ENCODE results near the gene NSMF. TPM values are rescaled to one million over a fixed set of nuclear protein-coding genes. Genes with fewer than 3 reads are reported as not detected.

Gene NSMF
- total RNA-seq, 2 donors from 2014 or later = 12.0 to 61.3 TPM

DNA sequence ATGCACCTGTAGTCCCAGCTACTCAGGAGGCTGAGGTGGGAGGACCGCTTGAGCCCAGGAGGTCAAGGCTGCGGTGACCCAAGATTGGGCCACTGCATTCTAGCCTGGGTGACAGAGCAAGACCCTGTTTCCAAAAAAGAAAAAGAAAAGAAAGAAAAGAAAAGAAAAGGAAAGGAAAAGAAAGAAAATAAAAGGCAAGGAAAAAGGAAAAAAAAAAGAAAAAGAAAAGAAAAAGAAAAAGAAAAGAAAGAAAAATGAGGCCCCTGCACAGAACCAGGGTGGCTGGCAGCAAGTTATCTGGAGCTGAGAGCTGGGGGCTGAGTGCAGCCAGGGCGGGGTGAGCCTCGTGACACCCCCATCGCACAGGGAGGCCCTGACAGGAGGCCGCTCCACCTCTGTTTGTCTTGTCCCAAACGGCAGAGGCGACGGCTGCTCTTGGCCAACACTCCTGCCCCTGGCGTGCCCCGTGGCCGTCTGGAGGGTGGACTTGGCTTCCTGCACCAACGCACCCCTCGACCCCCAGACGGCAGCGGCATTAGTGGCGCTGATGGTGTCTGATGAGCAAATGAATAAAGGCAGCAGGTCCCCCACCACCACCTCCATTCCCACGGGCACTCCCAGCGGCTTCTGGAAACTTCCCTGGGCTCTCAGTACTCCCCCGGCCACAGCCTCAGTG lies 52.9 kb downstream of the NSMF start:
- Mint-ChIP-seq H3K27ac (no peak overlapping the region), H3K36me3 (peaks cover 0 to 10% of the 10 kb centered on the region in 2 donors), H3K9me3 (peaks cover 0 to 4% of the 10 kb centered on the region in 2 donors)
- DNase-seq (ENCODE audit: low spot score in 2 of 2) (no peak), ATAC-seq (no peak)

DNA sequence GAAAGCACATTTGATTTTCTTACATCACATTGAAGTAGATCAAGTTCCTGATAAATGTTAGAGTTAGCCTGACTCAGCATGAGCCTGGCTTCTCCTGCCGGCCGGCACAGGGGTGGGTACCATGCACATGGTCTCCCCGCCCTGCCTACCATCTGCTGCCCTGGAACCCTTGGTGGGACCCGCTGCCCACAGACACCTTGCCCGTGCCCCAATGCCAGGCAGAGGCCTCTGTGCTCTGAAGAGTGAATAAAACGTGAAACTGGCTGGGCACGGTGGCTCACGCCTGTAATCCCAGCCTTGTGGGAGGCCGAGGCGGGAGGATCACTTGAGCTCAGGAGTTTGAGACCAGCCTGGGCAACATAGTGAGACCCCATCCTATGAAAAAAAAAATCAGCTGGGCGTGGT lies 53.5 kb downstream of the NSMF start:
- no peak overlapping the region for H3K27ac Mint-ChIP-seq
- no peak for DNase-seq (ENCODE audit: low spot score in 2 of 2)
- no peak for ATAC-seq
- H3K36me3 Mint-ChIP-seq = peaks cover 0 to 10% of the 10 kb centered on the region in 2 donors
- peaks cover 0 to 4% of the 10 kb centered on the region in 2 donors for H3K9me3 Mint-ChIP-seq

DNA sequence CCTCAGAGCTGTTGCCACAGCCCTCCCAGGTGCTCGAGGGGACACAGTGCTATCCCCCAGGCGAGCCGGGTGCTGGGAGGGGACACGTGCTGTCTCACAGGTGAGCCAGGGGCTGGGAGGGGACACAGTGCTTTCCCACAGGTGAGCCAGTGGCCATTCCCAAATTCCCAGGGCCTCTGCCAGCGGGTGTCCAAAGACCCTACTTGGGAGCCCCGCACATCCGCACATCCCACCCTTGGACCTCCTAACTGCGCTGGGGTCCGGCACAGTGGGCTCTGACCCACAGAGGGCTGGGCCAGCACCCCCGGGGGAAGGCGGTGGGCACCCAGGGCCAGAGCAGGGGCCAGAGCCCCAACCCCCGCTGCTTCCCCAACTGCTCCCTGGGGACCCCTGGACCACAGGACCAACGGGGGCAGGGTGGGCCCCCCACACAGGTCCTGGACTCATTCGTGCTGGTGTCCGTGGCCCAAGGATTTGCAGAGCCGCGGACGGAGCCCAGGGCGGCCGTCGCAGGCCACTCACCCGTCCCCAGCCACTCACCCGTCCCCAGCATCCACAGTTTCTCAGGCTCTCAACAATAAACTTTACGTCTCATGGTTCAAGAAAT lies 54.1 kb downstream of the NSMF start:
- peaks cover 0 to 15% of the 10 kb centered on the region in 2 donors for H3K36me3 Mint-ChIP-seq
- no peak for ATAC-seq
- DNase-seq (ENCODE audit: low spot score in 2 of 2) = no peak
- H3K27ac Mint-ChIP-seq = no peak overlapping the region
- peaks cover 0 to 4% of the 10 kb centered on the region in 2 donors for H3K9me3 Mint-ChIP-seq

DNA sequence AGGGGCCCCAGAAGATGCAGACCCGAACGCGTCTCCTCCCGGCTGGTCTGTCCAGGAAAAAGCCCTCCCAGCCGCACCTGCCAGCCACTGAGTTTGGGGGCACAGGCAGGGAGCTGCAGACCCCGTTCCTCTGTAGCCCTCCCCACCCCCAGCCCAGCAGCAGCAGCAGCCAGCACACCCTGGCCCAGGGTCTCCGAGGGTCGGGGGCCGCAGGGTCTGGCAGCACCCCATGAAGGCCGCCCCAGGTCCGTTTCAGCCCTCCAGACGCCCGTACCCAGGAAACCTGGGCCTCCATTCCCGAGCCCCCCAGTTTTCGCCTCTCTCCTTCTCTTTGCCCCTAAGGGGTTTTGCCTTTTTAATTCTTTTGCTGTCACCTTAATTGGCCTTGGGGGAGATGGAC lies 55.9 kb downstream of the NSMF start:
- peaks cover 0 to 4% of the 10 kb centered on the region in 2 donors for H3K9me3 Mint-ChIP-seq
- DNase-seq (ENCODE audit: low spot score in 2 of 2) = no peak
- H3K36me3 Mint-ChIP-seq = peaks cover 0 to 26% of the 10 kb centered on the region in 2 donors
- H3K27ac Mint-ChIP-seq = no peak overlapping the region
- ATAC-seq = no peak

DNA sequence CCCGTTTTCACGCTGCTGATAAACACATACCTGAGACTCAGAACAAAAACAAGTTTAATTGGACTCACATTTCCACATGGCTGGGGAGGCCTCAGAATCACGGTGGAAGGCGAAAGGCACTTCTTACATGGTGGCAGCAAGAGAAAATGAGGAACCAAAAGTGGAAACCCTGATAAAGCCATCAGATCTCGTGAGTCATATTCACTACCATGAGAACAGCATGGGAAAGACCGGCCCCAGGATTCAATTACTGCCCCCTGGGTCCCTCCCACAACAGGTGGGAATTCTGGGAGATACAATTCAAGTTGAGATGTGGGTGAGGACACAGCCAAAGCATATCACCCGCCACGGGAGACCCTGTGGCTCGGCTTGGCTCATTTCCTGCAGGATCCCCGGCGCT lies 56.4 kb downstream of the NSMF start:
- H3K36me3 Mint-ChIP-seq = peaks cover 0 to 26% of the 10 kb centered on the region in 2 donors
- peaks cover 0 to 4% of the 10 kb centered on the region in 2 donors for H3K9me3 Mint-ChIP-seq
- no peak for ATAC-seq
- DNase-seq (ENCODE audit: low spot score in 2 of 2) = no peak
- H3K27ac Mint-ChIP-seq = no peak overlapping the region

DNA sequence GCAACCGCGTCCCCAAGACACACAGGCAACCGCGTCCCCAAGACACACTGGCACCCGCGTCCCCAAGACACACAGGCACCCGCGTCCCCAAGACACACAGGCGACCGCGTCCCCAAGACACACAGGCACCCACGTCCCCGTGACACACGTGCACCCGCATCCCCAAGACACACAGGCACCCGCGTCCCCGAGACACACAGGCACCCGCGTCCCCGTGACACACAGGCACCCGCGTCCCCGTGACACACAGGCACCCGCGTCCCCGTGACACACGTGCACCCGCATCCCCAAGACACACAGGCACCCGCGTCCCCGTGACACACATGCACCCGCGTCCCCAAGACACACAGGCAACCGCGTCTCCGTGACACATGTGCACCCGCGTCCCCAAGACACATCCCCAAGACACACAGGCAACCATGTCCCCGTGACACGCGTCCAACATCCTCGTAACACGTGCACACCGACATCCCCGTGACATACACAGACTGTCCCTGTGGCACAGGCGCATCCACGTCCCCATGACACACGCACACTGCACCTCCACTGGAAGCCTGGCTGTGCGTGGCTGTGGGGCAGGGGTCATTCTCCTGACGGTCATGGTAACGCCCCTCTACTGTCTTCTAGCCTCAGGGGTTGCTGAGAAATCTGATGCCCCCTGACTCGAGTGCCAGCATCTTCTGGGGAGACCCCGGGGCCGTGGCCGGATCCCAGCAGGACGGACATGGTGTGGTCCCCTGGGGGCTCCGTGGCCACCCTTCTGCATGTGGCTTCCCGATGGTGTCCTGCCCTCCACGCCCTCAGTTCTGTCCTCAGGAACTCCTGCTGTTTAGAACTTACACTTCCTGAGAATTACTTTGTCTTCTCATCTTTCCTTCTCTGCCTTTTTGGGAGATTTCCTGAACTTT lies 60.3 kb downstream of the NSMF start:
- Mint-ChIP-seq H3K36me3 (peaks cover 0 to 26% of the 10 kb centered on the region in 2 donors), H3K9me3 (peaks cover 0 to 4% of the 10 kb centered on the region in 2 donors), H3K27ac (no peak overlapping the region)
- ATAC-seq (no peak), DNase-seq (ENCODE audit: low spot score in 2 of 2) (no peak)

DNA sequence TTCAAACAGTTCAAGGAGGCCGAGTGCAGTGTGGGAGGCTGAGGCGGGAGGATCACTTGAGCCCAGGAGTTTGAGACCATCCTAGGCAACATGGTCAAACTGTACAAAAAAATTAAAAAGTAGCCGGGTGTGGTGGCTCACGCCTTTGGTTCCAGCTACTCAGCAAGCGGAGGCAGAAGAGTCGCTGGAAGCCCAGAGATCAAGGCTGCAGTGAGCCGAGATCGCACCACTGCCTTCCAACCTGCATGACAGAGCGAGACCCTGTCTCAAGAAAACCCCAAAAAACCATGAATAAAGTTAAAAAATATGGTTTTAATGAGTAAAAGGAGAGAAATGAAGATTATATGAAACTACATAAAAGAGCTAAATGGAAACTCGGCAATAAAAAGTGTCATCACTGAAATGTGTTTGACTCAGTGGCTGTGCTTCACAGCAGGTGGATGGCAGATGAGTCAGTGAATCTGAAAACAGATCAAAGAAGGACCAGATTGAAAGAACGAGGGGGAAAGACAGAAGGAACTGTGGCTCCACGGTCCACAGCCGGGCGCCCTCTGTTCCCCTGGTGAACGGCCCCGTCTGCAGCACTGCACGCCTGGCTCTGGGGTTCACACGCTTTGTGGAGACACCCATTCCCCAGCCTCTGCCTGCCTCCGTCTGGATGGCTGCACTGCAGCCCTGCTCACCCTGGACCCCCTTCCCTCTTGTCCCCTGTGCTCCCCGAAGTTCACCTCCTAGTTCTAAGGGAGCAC lies 61.3 kb downstream of the NSMF start:
- ATAC-seq = peak; percentile 97 to 98
- peaks cover 0 to 26% of the 10 kb centered on the region in 2 donors for H3K36me3 Mint-ChIP-seq
- peaks cover 0 to 4% of the 10 kb centered on the region in 2 donors for H3K9me3 Mint-ChIP-seq
- H3K27ac Mint-ChIP-seq = peak overlapping the region; percentile 48 to 78
- DNase-seq (ENCODE audit: low spot score in 2 of 2) = peak in 1 of 2 donors; percentile 64

Other genes starting within 250 kb of the NSMF start
- gene RNF208, start 237.1 kb downstream of the NSMF start, total RNA-seq = 1 to 10 TPM; 3.1 to 9.4 TPM
- gene CYSRT1, start 234.2 kb downstream of the NSMF start, total RNA-seq = under 1 TPM; 0.34 to 0.64 TPM
- not detected for gene RNF224, start 231.8 kb downstream of the NSMF start, total RNA-seq
- gene SLC34A3, start 228.4 kb downstream of the NSMF start, total RNA-seq = under 1 TPM in 1 of 2 donors, not detected in 1; 0.12 TPM
- 100 to 1,000 TPM; 277 to 307 TPM for gene TUBB4B, start 218.0 kb downstream of the NSMF start, total RNA-seq
- not detected for gene STPG3, start 208.0 kb downstream of the NSMF start, total RNA-seq
- gene NELFB, start 204.0 kb downstream of the NSMF start, total RNA-seq = 10 to 100 TPM; 57.6 to 58.4 TPM
- 1 to 10 TPM; 2.6 to 8.8 TPM for gene TOR4A, start 181.6 kb downstream of the NSMF start, total RNA-seq
- gene NRARP, start 157.1 kb downstream of the NSMF start, total RNA-seq = 1 to 10 TPM in 1 of 2 donors, under 1 TPM in 1; 0.61 to 3.1 TPM
- 10 to 100 TPM in 1 of 2 donors, 1 to 10 TPM in 1; 7.9 to 14.8 TPM for gene EXD3, start 36.2 kb downstream of the NSMF start, total RNA-seq
- 1 to 10 TPM in 1 of 2 donors, not detected in 1; 1.5 TPM for gene NOXA1, start 35.9 kb downstream of the NSMF start, total RNA-seq
- gene ENTPD8, start 18.0 kb downstream of the NSMF start, total RNA-seq = not detected
- gene PNPLA7, start 91.1 kb upstream of the NSMF start, total RNA-seq = 1 to 10 TPM; 3.7 to 4.4 TPM
- gene MRPL41, start 92.5 kb upstream of the NSMF start, total RNA-seq = 10 to 100 TPM; 21.2 to 31.6 TPM
- gene DPH7, start 119.6 kb upstream of the NSMF start, total RNA-seq = 10 to 100 TPM; 30.1 to 64.7 TPM
- 10 to 100 TPM; 32.9 to 63.5 TPM for gene ZMYND19, start 131.2 kb upstream of the NSMF start, total RNA-seq
- gene ARRDC1, start 146.4 kb upstream of the NSMF start, total RNA-seq = 10 to 100 TPM; 34.4 to 40.9 TPM
- 10 to 100 TPM; 80.4 to 85.0 TPM for gene EHMT1, start 159.7 kb upstream of the NSMF start, total RNA-seq